ENCODE results near the gene MYO15A.
"Not testable (repeated sequence)": the region's sequence is repeated elsewhere in the genome, so short reads cannot be mapped to it uniquely, and the experiment has no call there.

MYO15A gene

DNA sequence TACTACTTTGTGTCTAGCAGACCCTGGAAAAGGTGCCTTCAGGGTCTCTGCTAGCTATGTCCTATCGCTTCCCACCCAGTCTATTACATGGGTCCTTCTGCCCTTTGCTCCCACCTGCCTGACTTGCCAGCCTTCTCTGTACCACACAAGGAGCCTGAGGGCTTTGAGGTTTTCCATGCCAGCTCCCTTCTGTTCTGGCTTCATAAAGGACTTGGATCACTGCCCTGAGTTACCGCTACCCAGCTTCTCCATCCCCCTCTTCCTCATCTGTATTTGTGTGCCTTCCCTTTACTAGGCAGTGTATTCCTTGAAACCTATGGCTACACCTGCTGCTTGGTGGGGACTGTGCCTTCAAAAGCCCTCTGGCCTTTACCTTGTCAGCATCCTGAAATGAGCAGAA, 97.3 kb downstream of the MYO15A start:
- Histone ChIP-seq H3K4me2 (ENCODE audit: low read depth, low read length, poor library complexity, severe bottlenecking) (no peak overlapping the region), H3K27me3 (ENCODE audit: insufficient read depth, low read length, poor library complexity, severe bottlenecking) (no peaks in the 10 kb centered on the region), H3K36me3 (ENCODE audit: insufficient read depth, low read length) (peaks cover 95% of the 10 kb centered on the region; the same call in 1 of the 2 replicates), H3F3A (ENCODE audit: low read depth) (no peaks in the 10 kb centered on the region), H3K4me1 (ENCODE audit: insufficient read depth, low read length, poor library complexity, severe bottlenecking) (peaks cover under 1% of the 10 kb centered on the region), H3K79me2 (ENCODE audit: insufficient read depth, low read length) (peaks cover 47% of the 10 kb centered on the region; the same call in 1 of the 2 replicates), H3K9me2 (replicated peaks; ENCODE audit: low read depth, low read length) (no peaks in the 10 kb centered on the region), H3K9ac (ENCODE audit: low read depth, low read length, poor library complexity, severe bottlenecking) (no peak overlapping the region), H2AFZ (ENCODE audit: low read length) (no peak overlapping the region), H4K20me1 (ENCODE audit: insufficient read depth, low read length, poor library complexity, severe bottlenecking) (peaks cover 38% of the 10 kb centered on the region), H3K4me3 (ENCODE audit: low read length, poor library complexity, severe bottlenecking) (no peak overlapping the region), H3K9me3 (ENCODE audit: insufficient read depth, low read depth, low read length) (no peaks in the 10 kb centered on the region)
- TF ChIP-seq EZH2phosphoT487 (IDR thresholded peaks at IDR 0.05; ENCODE audit: borderline replicate concordance) (no peak), CTCF (conservative IDR thresholded peaks at IDR 0.05; ENCODE audit: low read length) (no peak)

DNA sequence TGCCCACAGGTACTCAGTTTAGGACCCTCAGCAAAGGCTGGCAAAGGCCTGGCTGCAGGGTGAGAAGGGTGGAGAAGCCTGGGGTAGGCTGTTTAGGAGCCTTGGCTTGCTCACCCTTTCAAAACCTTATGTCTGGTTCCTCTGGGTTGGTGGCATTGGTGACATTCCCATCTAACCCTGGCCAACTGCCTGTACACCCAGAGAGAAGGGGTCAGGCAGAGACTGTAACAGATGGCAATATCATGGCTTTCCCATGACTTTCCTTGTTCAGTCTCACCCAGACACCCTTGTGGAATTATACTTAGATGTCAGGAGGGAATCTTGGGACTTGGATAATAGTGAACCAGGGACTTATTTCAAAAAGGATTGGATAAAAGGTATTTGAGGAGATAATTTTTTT, 98.4 kb downstream of the MYO15A start:
- H3K27me3 ChIP-seq (ENCODE audit: insufficient read depth, low read length, poor library complexity, severe bottlenecking), result no peaks in the 10 kb centered on the region
- TF ChIP-seq EZH2phosphoT487 (IDR thresholded peaks at IDR 0.05; ENCODE audit: borderline replicate concordance), result no peak
- no peaks in the 10 kb centered on the region for H3F3A ChIP-seq (ENCODE audit: low read depth)
- no peak overlapping the region for H3K4me3 ChIP-seq (ENCODE audit: low read length, poor library complexity, severe bottlenecking)
- H3K4me2 ChIP-seq (ENCODE audit: low read depth, low read length, poor library complexity, severe bottlenecking), result no peak overlapping the region
- H3K9me2 ChIP-seq (replicated peaks; ENCODE audit: low read depth, low read length), result no peaks in the 10 kb centered on the region
- H3K9ac ChIP-seq (ENCODE audit: low read depth, low read length, poor library complexity, severe bottlenecking), result no peak overlapping the region
- H4K20me1 ChIP-seq (ENCODE audit: insufficient read depth, low read length, poor library complexity, severe bottlenecking), result peaks cover 33% of the 10 kb centered on the region
- H2AFZ ChIP-seq (ENCODE audit: low read length), result no peak overlapping the region
- H3K9me3 ChIP-seq (ENCODE audit: insufficient read depth, low read depth, low read length), result no peaks in the 10 kb centered on the region
- no peaks in the 10 kb centered on the region for H3K4me1 ChIP-seq (ENCODE audit: insufficient read depth, low read length, poor library complexity, severe bottlenecking)
- H3K36me3 ChIP-seq (ENCODE audit: insufficient read depth, low read length), result peaks cover 93% of the 10 kb centered on the region; the same call in 1 of the 2 replicates
- H3K79me2 ChIP-seq (ENCODE audit: insufficient read depth, low read length), result peaks cover 37% of the 10 kb centered on the region; the same call in 1 of the 2 replicates

GRCh38 chr17:18208092-18208491, 99.5 kb downstream of the MYO15A start:
- Histone ChIP-seq H4K20me1 (ENCODE audit: insufficient read depth, low read length, poor library complexity, severe bottlenecking) (peaks cover 27% of the 10 kb centered on the region), H3F3A (ENCODE audit: low read depth) (no peaks in the 10 kb centered on the region), H2AFZ (ENCODE audit: low read length) (no peak overlapping the region), H3K4me3 (ENCODE audit: low read length, poor library complexity, severe bottlenecking) (no peak overlapping the region), H3K79me2 (ENCODE audit: insufficient read depth, low read length) (peaks cover 29% of the 10 kb centered on the region; the same call in 1 of the 2 replicates), H3K4me2 (ENCODE audit: low read depth, low read length, poor library complexity, severe bottlenecking) (no peak overlapping the region), H3K9me2 (replicated peaks; ENCODE audit: low read depth, low read length) (no peaks in the 10 kb centered on the region), H3K36me3 (ENCODE audit: insufficient read depth, low read length) (peaks cover 87% of the 10 kb centered on the region; the same call in 1 of the 2 replicates), H3K9ac (ENCODE audit: low read depth, low read length, poor library complexity, severe bottlenecking) (no peak overlapping the region), H3K4me1 (ENCODE audit: insufficient read depth, low read length, poor library complexity, severe bottlenecking) (no peaks in the 10 kb centered on the region), H3K9me3 (ENCODE audit: insufficient read depth, low read depth, low read length) (no peaks in the 10 kb centered on the region), H3K27me3 (ENCODE audit: insufficient read depth, low read length, poor library complexity, severe bottlenecking) (no peaks in the 10 kb centered on the region)
- TF ChIP-seq EZH2phosphoT487 (IDR thresholded peaks at IDR 0.05; ENCODE audit: borderline replicate concordance) (no peak), CTCF (conservative IDR thresholded peaks at IDR 0.05; ENCODE audit: low read length) (no peak)

GRCh38 chr17:18213666-18214270, 105.2 kb downstream of the MYO15A start:
- Histone ChIP-seq H3K9me2 (replicated peaks; ENCODE audit: low read depth, low read length) (no peaks in the 10 kb centered on the region), H3K36me3 (ENCODE audit: insufficient read depth, low read length) (peaks cover 31% of the 10 kb centered on the region; the same call in 1 of the 2 replicates), H3K4me3 (ENCODE audit: low read length, poor library complexity, severe bottlenecking) (no peak overlapping the region), H3K27me3 (ENCODE audit: insufficient read depth, low read length, poor library complexity, severe bottlenecking) (no peaks in the 10 kb centered on the region), H3K79me2 (ENCODE audit: insufficient read depth, low read length) (no peaks in the 10 kb centered on the region), H2AFZ (ENCODE audit: low read length) (no peak overlapping the region), H4K20me1 (ENCODE audit: insufficient read depth, low read length, poor library complexity, severe bottlenecking) (no peaks in the 10 kb centered on the region), H3K4me2 (ENCODE audit: low read depth, low read length, poor library complexity, severe bottlenecking) (no peak overlapping the region), H3K9me3 (ENCODE audit: insufficient read depth, low read depth, low read length) (no peaks in the 10 kb centered on the region), H3F3A (ENCODE audit: low read depth) (no peaks in the 10 kb centered on the region), H3K9ac (ENCODE audit: low read depth, low read length, poor library complexity, severe bottlenecking) (no peak overlapping the region), H3K4me1 (ENCODE audit: insufficient read depth, low read length, poor library complexity, severe bottlenecking) (no peaks in the 10 kb centered on the region)
- TF ChIP-seq EZH2phosphoT487 (IDR thresholded peaks at IDR 0.05; ENCODE audit: borderline replicate concordance) (no peak), CTCF (conservative IDR thresholded peaks at IDR 0.05; ENCODE audit: low read length) (no peak)

- not testable (repeated sequence) for H3K27me3 ChIP-seq (ENCODE audit: insufficient read depth, low read length, poor library complexity, severe bottlenecking); H3K79me2 ChIP-seq (ENCODE audit: insufficient read depth, low read length); H2AFZ ChIP-seq (ENCODE audit: low read length); H4K20me1 ChIP-seq (ENCODE audit: insufficient read depth, low read length, poor library complexity, severe bottlenecking); H3K4me3 ChIP-seq (ENCODE audit: low read length, poor library complexity, severe bottlenecking); H3F3A ChIP-seq (ENCODE audit: low read depth); H3K9ac ChIP-seq (ENCODE audit: low read depth, low read length, poor library complexity, severe bottlenecking); H3K36me3 ChIP-seq (ENCODE audit: insufficient read depth, low read length); H3K4me1 ChIP-seq (ENCODE audit: insufficient read depth, low read length, poor library complexity, severe bottlenecking); H3K4me2 ChIP-seq (ENCODE audit: low read depth, low read length, poor library complexity, severe bottlenecking); H3K9me2 ChIP-seq (replicated peaks; ENCODE audit: low read depth, low read length); H3K9me3 ChIP-seq (ENCODE audit: insufficient read depth, low read depth, low read length)
These were observed 108.3 kb downstream of the MYO15A start for GRCh38 chr17:18216906-18217305.

All from Loucy (cell line).